Measurements from ENCODE around the gene COL6A1.

- TF ChIP-seq ZNF274 (IDR thresholded peaks at IDR 0.05; ENCODE audit: low read depth, low read length) (no peak), YY1 (IDR thresholded peaks at IDR 0.05; ENCODE audit: insufficient read depth, insufficient read length) (no peak), SUZ12 (IDR thresholded peaks at IDR 0.05; ENCODE audit: extremely low read depth, insufficient read depth, insufficient read length) (no peak)
Observed at GRCh38 chr21:46007492-46007868, 25.9 kb downstream of the COL6A1 start.
